OCI-LY3 (cell line): ENCODE measurements around the gene MINDY1.
A peak's percentile ranks its signal among the peaks of the same experiment; 100 is the strongest.

Experiments
- H2AFZ ChIP-seq: fragments of 200-600, 300-600 bp; shearing (Covaris generic); 2 replicates; pipeline ENCODE4 v1.6.0; 2014; ENCODE audit warnings: antibody characterized with exemption, low read depth, low read length
- H3K27ac ChIP-seq: fragments of 200-600, 300-600 bp; sonication (generic); 2 replicates; pipeline ENCODE4 v1.5.1; 2014; ENCODE audit warnings: mild to moderate bottlenecking, low read length, moderate library complexity, mixed read lengths
- H3K27me3 ChIP-seq: fragments of 200-600, 300-600 bp; sonication (generic); 2 replicates; pipeline ENCODE4 v1.6.1; 2014; ENCODE audit warnings: low read depth, low read length, mixed read lengths
- H3K36me3 ChIP-seq: fragments of 200-600, 300-600 bp; sonication (generic); replicated peaks from 2 replicates; pipeline ENCODE3; 2014; ENCODE audit warnings: low read depth, low read length, mixed read lengths
- H3K4me1 ChIP-seq: fragments of 300-600, 200-600 bp; sonication (generic); 2 replicates; pipeline ENCODE4 v1.6.1; 2014; ENCODE audit warnings: low read length, mixed read lengths
- H3K4me2 ChIP-seq: fragments of 200-600, 300-600 bp; sonication (generic); 2 replicates; pipeline ENCODE4 v1.6.1; 2014; ENCODE audit warnings: low read length, mixed read lengths
- H3K4me3 ChIP-seq: fragments of 300-600, 200-600 bp; sonication (generic); 2 replicates; pipeline ENCODE4 v1.5.1; 2014; ENCODE audit warnings: antibody characterized with exemption, mild to moderate bottlenecking, low read length, moderate library complexity
- H3K79me2 ChIP-seq: fragments of 300-600, 200-600 bp; shearing (Covaris generic); 2 replicates; pipeline ENCODE4 v1.6.1; 2014; ENCODE audit warnings: mild to moderate bottlenecking, low read length, mixed read lengths
- H3K9ac ChIP-seq: fragments of 300-600, 200-600 bp; shearing (Covaris generic); 2 replicates; pipeline ENCODE4 v1.6.0; 2014; ENCODE audit warnings: mild to moderate bottlenecking, low read length, moderate library complexity
- H3K9me3 ChIP-seq: fragments of 200-600, 300-600 bp; shearing (Covaris generic); 2 replicates; pipeline ENCODE4 v1.6.1; 2014; ENCODE audit warnings: low read length, mixed read lengths; ENCODE audit not compliant: insufficient read depth
- H4K20me1 ChIP-seq: fragments of 200-600, 300-600 bp; sonication (generic); 2 replicates; pipeline ENCODE4 v1.6.1; 2016; ENCODE audit warnings: low read length, mixed read lengths; ENCODE audit not compliant: insufficient read depth
- EZH2phosphoT487 ChIP-seq: fragments of 200-600 bp; shearing (Covaris generic); IDR thresholded peaks from 2 replicates; pipeline ENCODE4 v1.6.1; 2018; ENCODE audit warnings: antibody characterized with exemption, mixed run types, low read depth
- TF ChIP-seq, protein P1 (sequence below): fragments of 200-600, 300-600 bp; sonication (generic); IDR thresholded peaks from 2 replicates; pipeline ENCODE4 v1.5.1; 2014; ENCODE audit warnings: antibody characterized with exemption, low read length, low read depth

The MINDY1 gene

DNA sequence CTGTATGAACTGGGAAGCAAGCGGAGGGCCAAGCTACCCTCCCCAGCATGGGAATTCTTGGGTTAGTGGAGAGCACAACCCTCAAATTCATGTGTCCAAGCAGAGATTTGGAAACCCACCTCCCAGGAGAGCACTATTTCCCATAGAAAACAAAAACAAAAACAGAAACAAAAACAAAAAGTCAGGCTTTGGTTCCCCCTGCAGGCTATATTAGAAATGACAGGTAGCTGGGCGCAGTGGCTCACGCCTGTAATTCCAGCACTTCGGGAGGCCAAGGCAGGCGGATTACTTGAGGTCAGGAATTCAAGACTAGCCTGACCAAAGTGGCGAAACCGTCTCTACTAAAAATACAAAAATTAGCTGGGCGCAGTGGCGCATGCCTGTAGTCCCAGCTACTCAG lies 10.8 kb downstream of the MINDY1 start:
- no peak for TF ChIP-seq EZH2phosphoT487
- TF ChIP-seq, protein P1, sequence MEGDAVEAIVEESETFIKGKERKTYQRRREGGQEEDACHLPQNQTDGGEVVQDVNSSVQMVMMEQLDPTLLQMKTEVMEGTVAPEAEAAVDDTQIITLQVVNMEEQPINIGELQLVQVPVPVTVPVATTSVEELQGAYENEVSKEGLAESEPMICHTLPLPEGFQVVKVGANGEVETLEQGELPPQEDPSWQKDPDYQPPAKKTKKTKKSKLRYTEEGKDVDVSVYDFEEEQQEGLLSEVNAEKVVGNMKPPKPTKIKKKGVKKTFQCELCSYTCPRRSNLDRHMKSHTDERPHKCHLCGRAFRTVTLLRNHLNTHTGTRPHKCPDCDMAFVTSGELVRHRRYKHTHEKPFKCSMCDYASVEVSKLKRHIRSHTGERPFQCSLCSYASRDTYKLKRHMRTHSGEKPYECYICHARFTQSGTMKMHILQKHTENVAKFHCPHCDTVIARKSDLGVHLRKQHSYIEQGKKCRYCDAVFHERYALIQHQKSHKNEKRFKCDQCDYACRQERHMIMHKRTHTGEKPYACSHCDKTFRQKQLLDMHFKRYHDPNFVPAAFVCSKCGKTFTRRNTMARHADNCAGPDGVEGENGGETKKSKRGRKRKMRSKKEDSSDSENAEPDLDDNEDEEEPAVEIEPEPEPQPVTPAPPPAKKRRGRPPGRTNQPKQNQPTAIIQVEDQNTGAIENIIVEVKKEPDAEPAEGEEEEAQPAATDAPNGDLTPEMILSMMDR = peak; percentile 80
- H3K27me3 ChIP-seq = no peaks in the 10 kb centered on the region
- peak overlapping the region; percentile 42 for H3K4me2 ChIP-seq

DNA sequence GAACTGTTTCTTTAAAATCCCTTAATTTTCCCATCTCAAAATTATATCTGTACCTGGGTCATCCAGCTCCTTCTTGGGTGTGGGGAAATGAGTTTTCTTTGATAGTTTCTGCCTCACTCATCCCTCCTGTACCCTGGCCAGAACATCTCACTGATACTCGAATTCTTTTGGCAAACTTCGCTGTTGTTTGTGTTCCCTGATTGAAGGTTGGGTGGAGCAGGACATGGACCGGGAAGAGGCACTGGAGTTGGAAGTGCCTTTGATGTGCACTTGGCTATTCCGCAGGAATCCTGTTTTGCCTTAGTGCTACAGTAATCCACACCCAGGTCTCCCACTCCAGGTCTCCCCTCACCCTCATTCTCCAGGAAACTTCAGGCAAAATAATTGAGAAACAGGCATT lies 11.2 kb downstream of the MINDY1 start:
- H2AFZ ChIP-seq = peak overlapping the region; percentile 65
- no peaks in the 10 kb centered on the region for H3K79me2 ChIP-seq
- TF ChIP-seq, protein P1 = no peak
- no peak for TF ChIP-seq EZH2phosphoT487
- no peak overlapping the region for H3K27ac ChIP-seq
- H4K20me1 ChIP-seq = no peaks in the 10 kb centered on the region
- H3K4me2 ChIP-seq = peak overlapping the region; percentile 42
- no peaks in the 10 kb centered on the region for H3K27me3 ChIP-seq
- no peak overlapping the region for H3K9ac ChIP-seq
- H3K9me3 ChIP-seq = no peaks in the 10 kb centered on the region
- H3K36me3 ChIP-seq = no peaks in the 10 kb centered on the region
- 0 out of 2 replicates have a peak, but pooled peaks cover 3% of the 10 kb centered on the region for H3K4me1 ChIP-seq
- H3K4me3 ChIP-seq = peak overlapping the region; percentile 33; the same call in 1 of the 2 replicates

More for the DNA sequence above, 10.8 kb downstream of the MINDY1 start:
- Histone ChIP-seq H4K20me1 (no peaks in the 10 kb centered on the region), H3K4me3 (peak overlapping the region; percentile 33; the same call in 1 of the 2 replicates), H2AFZ (peak overlapping the region; percentile 65), H3K36me3 (no peaks in the 10 kb centered on the region), H3K9me3 (no peaks in the 10 kb centered on the region), H3K79me2 (no peaks in the 10 kb centered on the region), H3K27ac (no peak overlapping the region), H3K9ac (no peak overlapping the region), H3K4me1 (0 out of 2 replicates have a peak, but pooled peaks cover 3% of the 10 kb centered on the region)

DNA sequence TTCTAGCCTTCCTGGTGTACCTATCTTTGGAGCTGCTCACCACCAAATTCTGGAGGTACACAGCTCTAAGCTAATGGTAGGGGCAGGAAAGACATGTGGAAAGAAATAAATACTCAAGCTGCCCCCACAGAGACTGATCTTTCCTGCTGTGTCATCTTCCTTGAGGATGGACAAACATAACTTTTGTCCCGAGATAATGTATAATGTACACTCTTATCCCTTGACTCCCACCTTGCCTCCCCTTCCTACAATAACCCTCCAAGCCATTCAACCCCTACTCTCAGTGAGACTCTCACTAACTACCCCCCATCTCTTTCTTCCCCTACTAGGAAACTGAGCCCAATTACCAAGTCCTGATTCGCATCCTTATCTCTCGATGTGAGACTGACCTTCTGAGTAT lies 12.5 kb downstream of the MINDY1 start:
- Histone ChIP-seq H3K9ac (no peak overlapping the region), H3K9me3 (no peaks in the 10 kb centered on the region), H3K79me2 (no peaks in the 10 kb centered on the region), H3K4me1 (0 out of 2 replicates have a peak, but pooled peaks cover 3% of the 10 kb centered on the region), H3K36me3 (no peaks in the 10 kb centered on the region), H2AFZ (no peak overlapping the region), H3K27me3 (no peaks in the 10 kb centered on the region), H3K4me3 (no peak overlapping the region), H3K27ac (no peak overlapping the region), H3K4me2 (no peak overlapping the region), H4K20me1 (no peaks in the 10 kb centered on the region)
- no peak for TF ChIP-seq EZH2phosphoT487
- TF ChIP-seq, protein P1 = no peak

DNA sequence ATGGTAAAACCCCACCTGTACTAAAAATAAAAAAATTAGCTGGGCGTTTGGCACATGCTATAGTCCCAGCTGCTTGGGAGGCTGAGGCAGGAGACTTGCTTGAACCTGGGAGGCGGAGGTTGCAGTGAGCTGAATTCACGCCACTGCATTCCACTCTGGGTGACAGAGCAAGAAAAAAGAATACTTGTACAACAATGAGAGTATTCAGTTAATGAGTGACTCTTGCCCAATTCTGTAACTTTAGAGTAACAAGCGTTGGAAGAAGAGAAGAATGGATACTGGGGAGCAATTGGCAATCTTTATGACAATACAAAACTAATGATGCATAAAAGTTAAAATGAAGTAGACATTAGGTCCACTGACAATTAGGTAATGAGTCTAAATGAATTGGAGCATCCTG lies 14.1 kb downstream of the MINDY1 start:
- no peak overlapping the region for H3K4me3 ChIP-seq
- H3K36me3 ChIP-seq = no peaks in the 10 kb centered on the region
- H4K20me1 ChIP-seq = no peaks in the 10 kb centered on the region
- no peak overlapping the region for H3K9ac ChIP-seq
- no peak overlapping the region for H2AFZ ChIP-seq
- no peak overlapping the region for H3K27ac ChIP-seq
- no peak overlapping the region for H3K4me2 ChIP-seq
- no peaks in the 10 kb centered on the region for H3K9me3 ChIP-seq
- H3K27me3 ChIP-seq = no peaks in the 10 kb centered on the region
- no peaks in the 10 kb centered on the region for H3K79me2 ChIP-seq
- TF ChIP-seq, protein P1 = no peak
- TF ChIP-seq EZH2phosphoT487 = no peak
- H3K4me1 ChIP-seq = 0 out of 2 replicates have a peak, but pooled peaks cover 3% of the 10 kb centered on the region
